K562 (cell line): ENCODE data around the gene ZBTB33. TPM values are rescaled to one million over a fixed set of nuclear protein-coding genes. Genes with fewer than 3 reads are reported as not detected.
A peak's percentile ranks its signal among the peaks of the same experiment; 100 is the strongest.

ENCODE experiments used
- ARNT ChIP-seq, 2 experiments: fragments of 450-650 bp; IDR thresholded peaks; 2 replicates each; pipeline ENCODE4 v1.6.1; 2016; ENCODE audit warnings: mild to moderate bottlenecking in 1 of 2
- BDP1 ChIP-seq: IDR thresholded peaks from 3 replicates; pipeline ENCODE4 v1.6.1; 2011; ENCODE audit not compliant: insufficient read length, insufficient read depth
- CTBP1 ChIP-seq: fragments of 450-650 bp; IDR thresholded peaks from 2 replicates; pipeline ENCODE4 v1.6.1; 2016; ENCODE audit warnings: borderline replicate concordance
- CXXC5 ChIP-seq: fragments of 250-450 bp; sonication (Bioruptor Pico); IDR thresholded peaks from 2 replicates; pipeline ENCODE4 v1.8.0; 2022; ENCODE audit warnings: inconsistent platforms, mild to moderate bottlenecking, moderate library complexity
- GATAD2B ChIP-seq: fragments of 450-650 bp; IDR thresholded peaks from 2 replicates; pipeline ENCODE4 v1.6.1; 2017; ENCODE audit warnings: mild to moderate bottlenecking, borderline replicate concordance
- HDAC2 ChIP-seq: fragments of 450-650 bp; IDR thresholded peaks from 2 replicates; pipeline ENCODE4 v1.6.1; 2016; ENCODE audit warnings: mild to moderate bottlenecking
- HNRNPLL ChIP-seq: fragments of 200-400 bp; formaldehyde crosslinking; IDR thresholded peaks from 2 replicates; pipeline ENCODE4 v1.6.1; 2017; ENCODE audit warnings: low read length, low read depth, mild to moderate bottlenecking; ENCODE audit not compliant: poor library complexity, severe bottlenecking
- MCM2 ChIP-seq: fragments of 450-650 bp; IDR thresholded peaks from 2 replicates; pipeline ENCODE4 v1.6.1; 2017; ENCODE audit warnings: low read depth, mild to moderate bottlenecking
- MYBL2 ChIP-seq, 2 experiments: fragments of 450-650 bp in 1 of 2; sonication (generic) in 1 of 2; formaldehyde crosslinking in 1 of 2; IDR thresholded peaks; 2 replicates each; pipeline versions ENCODE4 v1.6.1 to v1.8.1; 2017 to 2022; ENCODE audit warnings: borderline replicate concordance in 1 of 2, inconsistent platforms in 1 of 2, low read depth in 1 of 2, mild to moderate bottlenecking in 1 of 2, missing genetic modification reagents in 1 of 2, moderate library complexity in 1 of 2
- NFXL1 ChIP-seq: fragments of 450-650 bp; formaldehyde crosslinking; IDR thresholded peaks from 2 replicates; pipeline ENCODE4 v1.4.0; 2021; ENCODE audit warnings: mild to moderate bottlenecking
- NR3C1 ChIP-seq: sonication (generic); formaldehyde crosslinking; IDR thresholded peaks from 2 replicates; pipeline ENCODE4 v1.8.1; 2022; ENCODE audit warnings: missing genetic modification reagents
- PHF21A ChIP-seq: fragments of 450-650 bp; IDR thresholded peaks from 2 replicates; pipeline ENCODE4 v1.6.1; 2017; ENCODE audit warnings: low read depth, borderline replicate concordance
- RB1 ChIP-seq: fragments of 450-650 bp; IDR thresholded peaks from 2 replicates; pipeline ENCODE4 v1.6.1; 2017; ENCODE audit warnings: low read depth, mild to moderate bottlenecking
- RNF2 ChIP-seq: sonication (generic); IDR thresholded peaks from 2 replicates; pipeline ENCODE4 v1.6.1; 2016
- TBL1XR1 ChIP-seq, 2 experiments: IDR thresholded peaks; 2 replicates each; pipeline ENCODE4 v1.6.1; 2012; ENCODE audit warnings: improper control_type of control experiment in 2 of 2, low read length in 2 of 2, mild to moderate bottlenecking in 1 of 2
- TEAD4 ChIP-seq, 2 experiments: sonication (generic) in 1 of 2; formaldehyde crosslinking in 1 of 2; IDR thresholded peaks; 2 replicates each; pipeline versions ENCODE4 v1.6.1 to v1.8.0; 2012 to 2022; ENCODE audit warnings: borderline replicate concordance in 1 of 2, inconsistent platforms in 1 of 2, low read length in 1 of 2, mild to moderate bottlenecking in 1 of 2, missing genetic modification reagents in 1 of 2
- XRCC5 ChIP-seq: fragments of 200-400 bp; formaldehyde crosslinking; IDR thresholded peaks from 2 replicates; pipeline ENCODE4 v1.6.1; 2017; ENCODE audit warnings: low read depth, mild to moderate bottlenecking, low read length
- ZFP36 ChIP-seq: fragments of 150-350 bp; IDR thresholded peaks from 2 replicates; pipeline ENCODE4 v1.6.1; 2018; ENCODE audit warnings: low read length, low read depth; ENCODE audit not compliant: partially characterized antibody
- ZNF551 ChIP-seq: fragments of 250-450 bp; sonication (Bioruptor Pico); IDR thresholded peaks from 2 replicates; pipeline ENCODE4 v1.5.0; 2021; ENCODE audit warnings: mild to moderate bottlenecking, moderate library complexity
- ZNF589 ChIP-seq: fragments of 200-800 bp; sonication (Bioruptor generic); IDR thresholded peaks from 2 replicates; pipeline ENCODE4 v1.6.1; 2016; ENCODE audit warnings: low read depth, missing genetic modification characterization, missing compliant biosample characterization
- polyA plus RNA-seq, 8 experiments: library from polyadenylated mRNA; depleted of rRNA in 4 of 8; stranded (reverse) in 5 of 8; unstranded in 3 of 8; fragments of >200 nt; fragmentation: Nextera tagmentation in 2 of 8; fragmentation: Illumina TruSeq in 1 of 8; extraction: Ambion mirVana in 2 of 8; extraction: Trizol in 1 of 8; gene quantifications; 2 replicates each; pipeline versions ENCODE4 v1.2.1 to v1.2.3, GENCODE V29; 2011 to 2014; ENCODE audit warnings: inconsistent platforms in 1 of 8, missing spikeins in 1 of 8
- total RNA-seq, 7 experiments: library from RNA; depleted of rRNA in 6 of 7; stranded (reverse); fragments of >200 nt in 6 of 7; fragmentation: Illumina TruSeq in 2 of 7; extraction: Trizol in 2 of 7; gene quantifications; 2 replicates each; pipeline versions ENCODE4 v1.2.1 to v1.2.3, GENCODE V29; 2011 to 2021; ENCODE audit warnings: low replicate concordance in 1 of 7
- TF ChIP-seq, protein P1 (sequence below), 3 experiments: fragments of 200-800 bp in 1 of 3; fragments of 250-450 bp in 1 of 3; fragments of 450-650 bp in 1 of 3; sonication (Bioruptor Pico) in 1 of 3; sonication (Bioruptor generic) in 1 of 3; formaldehyde crosslinking in 1 of 3; IDR thresholded peaks; 2 replicates each; pipeline versions ENCODE4 v1.6.1 to v1.8.0; 2016 to 2022; ENCODE audit warnings: mild to moderate bottlenecking in 2 of 3, missing genetic modification characterization in 2 of 3, missing compliant biosample characterization in 1 of 3, moderate library complexity in 1 of 3
- TF ChIP-seq, protein P2 (sequence below), 2 experiments: fragments of 450-650 bp; IDR thresholded peaks; 2 replicates each; pipeline ENCODE4 v1.6.1; 2016

The ZBTB33 gene
- total and polyA plus RNA-seq, 9 of the 15 experiments (the other 6 are each of a cell fraction or from before 2014, with no cell fraction given): 5.6 to 29.8 (median 15.6) TPM

DNA sequence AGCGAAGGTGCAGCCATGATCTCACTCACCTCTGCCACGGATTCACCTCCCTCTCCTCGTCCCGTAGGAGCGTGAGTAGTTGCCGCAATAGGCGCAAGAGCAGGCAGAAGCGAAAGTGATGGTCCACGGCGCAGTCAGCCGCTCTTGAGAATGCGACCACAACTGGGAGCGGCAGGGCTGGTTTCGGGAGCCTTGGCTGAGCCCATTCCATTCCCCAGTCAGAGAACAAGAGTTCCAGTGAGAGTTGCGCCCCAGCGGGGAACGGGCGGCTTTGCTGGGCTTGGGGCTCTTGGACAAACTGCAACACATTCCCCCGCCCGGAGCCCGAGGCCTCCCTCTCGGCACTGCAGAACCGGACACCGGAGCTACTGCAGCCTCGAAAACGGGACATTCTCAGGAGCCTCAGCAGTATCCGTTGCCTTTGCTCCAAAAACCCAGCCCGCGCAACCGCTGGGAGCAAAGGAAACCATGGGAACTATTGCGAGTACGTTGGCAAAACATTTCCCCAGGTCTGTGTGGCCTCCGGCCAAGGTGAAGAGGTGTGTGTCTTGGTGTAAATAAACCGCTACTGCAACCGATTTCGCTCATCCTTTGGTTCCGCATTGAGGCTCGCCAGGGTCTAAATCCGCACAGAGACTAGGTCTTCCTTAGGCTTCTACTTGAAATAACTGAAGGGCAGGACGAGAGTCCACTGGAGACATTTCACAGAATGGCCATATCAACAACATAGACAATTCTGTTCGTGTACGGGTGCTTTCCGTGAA is 5.7 kb upstream of the ZBTB33 start (continued):
- peak; percentile 12 for TF ChIP-seq ZFP36
- no peak for TF ChIP-seq MCM2
- TF ChIP-seq, protein P1, sequence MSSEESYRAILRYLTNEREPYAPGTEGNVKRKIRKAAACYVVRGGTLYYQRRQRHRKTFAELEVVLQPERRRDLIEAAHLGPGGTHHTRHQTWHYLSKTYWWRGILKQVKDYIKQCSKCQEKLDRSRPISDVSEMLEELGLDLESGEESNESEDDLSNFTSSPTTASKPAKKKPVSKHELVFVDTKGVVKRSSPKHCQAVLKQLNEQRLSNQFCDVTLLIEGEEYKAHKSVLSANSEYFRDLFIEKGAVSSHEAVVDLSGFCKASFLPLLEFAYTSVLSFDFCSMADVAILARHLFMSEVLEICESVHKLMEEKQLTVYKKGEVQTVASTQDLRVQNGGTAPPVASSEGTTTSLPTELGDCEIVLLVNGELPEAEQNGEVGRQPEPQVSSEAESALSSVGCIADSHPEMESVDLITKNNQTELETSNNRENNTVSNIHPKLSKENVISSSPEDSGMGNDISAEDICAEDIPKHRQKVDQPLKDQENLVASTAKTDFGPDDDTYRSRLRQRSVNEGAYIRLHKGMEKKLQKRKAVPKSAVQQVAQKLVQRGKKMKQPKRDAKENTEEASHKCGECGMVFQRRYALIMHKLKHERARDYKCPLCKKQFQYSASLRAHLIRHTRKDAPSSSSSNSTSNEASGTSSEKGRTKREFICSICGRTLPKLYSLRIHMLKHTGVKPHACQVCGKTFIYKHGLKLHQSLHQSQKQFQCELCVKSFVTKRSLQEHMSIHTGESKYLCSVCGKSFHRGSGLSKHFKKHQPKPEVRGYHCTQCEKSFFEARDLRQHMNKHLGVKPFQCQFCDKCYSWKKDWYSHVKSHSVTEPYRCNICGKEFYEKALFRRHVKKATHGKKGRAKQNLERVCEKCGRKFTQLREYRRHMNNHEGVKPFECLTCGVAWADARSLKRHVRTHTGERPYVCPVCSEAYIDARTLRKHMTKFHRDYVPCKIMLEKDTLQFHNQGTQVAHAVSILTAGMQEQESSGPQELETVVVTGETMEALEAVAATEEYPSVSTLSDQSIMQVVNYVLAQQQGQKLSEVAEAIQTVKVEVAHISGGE (CRISPR knock-in tag; IDR thresholded peaks at IDR 0.05): peak; percentile 94 to 100 (median 97); a peak in 5 of 6 replicates
- TF ChIP-seq RB1: peak; percentile 66
- peak; percentile 60 for TF ChIP-seq MYBL2 (IDR thresholded peaks at IDR 0.05; ENCODE audit: low read depth)
- TF ChIP-seq MYBL2 (CRISPR knock-in tag; IDR thresholded peaks at IDR 0.05; ENCODE audit: borderline replicate concordance): no peak
- peak; percentile 89; the same call in 1 of the 2 replicates for TF ChIP-seq PHF21A
- TF ChIP-seq HDAC2: peak; percentile 54; the same call in 1 of the 2 replicates
- TF ChIP-seq BDP1: no peak
- TF ChIP-seq NFXL1 (CRISPR knock-in tag): no peak
- TF ChIP-seq CTBP1: peak; percentile 75; the same call in 1 of the 2 replicates
- peak; percentile 79; the same call in 1 of the 2 replicates for TF ChIP-seq XRCC5
- TF ChIP-seq ZNF589: 0 out of 2 replicates have a peak, but pooled peaks have one; percentile 43
- peak; percentile 53 for TF ChIP-seq CXXC5
- TF ChIP-seq HNRNPLL: peak; percentile 94
- TF ChIP-seq TBL1XR1 (IDR thresholded peaks at IDR 0.05; ENCODE audit: low read length in 2 of 2): peak; percentile 77 to 84; a peak in 3 of 4 replicates
- TF ChIP-seq, protein P2, sequence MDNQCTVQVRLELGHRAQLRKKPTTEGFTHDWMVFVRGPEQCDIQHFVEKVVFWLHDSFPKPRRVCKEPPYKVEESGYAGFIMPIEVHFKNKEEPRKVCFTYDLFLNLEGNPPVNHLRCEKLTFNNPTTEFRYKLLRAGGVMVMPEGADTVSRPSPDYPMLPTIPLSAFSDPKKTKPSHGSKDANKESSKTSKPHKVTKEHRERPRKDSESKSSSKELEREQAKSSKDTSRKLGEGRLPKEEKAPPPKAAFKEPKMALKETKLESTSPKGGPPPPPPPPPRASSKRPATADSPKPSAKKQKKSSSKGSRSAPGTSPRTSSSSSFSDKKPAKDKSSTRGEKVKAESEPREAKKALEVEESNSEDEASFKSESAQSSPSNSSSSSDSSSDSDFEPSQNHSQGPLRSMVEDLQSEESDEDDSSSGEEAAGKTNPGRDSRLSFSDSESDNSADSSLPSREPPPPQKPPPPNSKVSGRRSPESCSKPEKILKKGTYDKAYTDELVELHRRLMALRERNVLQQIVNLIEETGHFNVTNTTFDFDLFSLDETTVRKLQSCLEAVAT (IDR thresholded peaks at IDR 0.05): 0 out of 4 replicates have a peak, but pooled peaks of 1 of the 2 experiments have one; percentile 54
- TF ChIP-seq RNF2: peak; percentile 71
- TF ChIP-seq TEAD4 (IDR thresholded peaks at IDR 0.05; ENCODE audit: low read length): peak; percentile 36; the same call in 1 of the 2 replicates
- no peak for TF ChIP-seq TEAD4 (CRISPR knock-in tag; IDR thresholded peaks at IDR 0.05; ENCODE audit: borderline replicate concordance)
- no peak for TF ChIP-seq ZNF551 (CRISPR knock-in tag)
- peak; percentile 22; the same call in 1 of the 2 replicates for TF ChIP-seq GATAD2B
- no peak for TF ChIP-seq NR3C1 (CRISPR knock-in tag)
- TF ChIP-seq ARNT (IDR thresholded peaks at IDR 0.05): peak in 1 of 2 experiments; percentile 63; a peak in 1 of 4 replicates
